GM12878 (cell line): Measurements from ENCODE around the gene TMEM18. TPM values are rescaled to one million over a fixed set of nuclear protein-coding genes. Genes with fewer than 3 reads are reported as not detected.
A peak's percentile ranks its signal among the peaks of the same experiment; 100 is the strongest.

Source experiments
- ATF3 ChIP-seq: IDR thresholded peaks from 2 replicates; pipeline ENCODE4 v1.6.1; 2011; ENCODE audit warnings: low read depth, mild to moderate bottlenecking, low read length, moderate library complexity, borderline replicate concordance; ENCODE audit errors: extremely low read depth
- CHD1 ChIP-seq: IDR thresholded peaks from 2 replicates; pipeline ENCODE4 v1.6.1; 2012; ENCODE audit warnings: low read depth, low read length, improper control_type of control experiment
- DPF2 ChIP-seq: fragments of 450-650 bp; IDR thresholded peaks from 2 replicates; pipeline ENCODE4 v1.6.1; 2017; ENCODE audit warnings: mild to moderate bottlenecking
- EGR1 ChIP-seq, 2 experiments: IDR thresholded peaks; 1 replicate in 1 of 2; 2 replicates in 1 of 2; pipeline ENCODE4 v1.6.1; 2011 to 2012; ENCODE audit warnings: low read depth in 2 of 2, low read length in 2 of 2, borderline replicate concordance in 1 of 2, mild to moderate bottlenecking in 1 of 2, moderate library complexity in 1 of 2
- JUNB ChIP-seq: IDR thresholded peaks from 2 replicates; pipeline ENCODE4 v1.6.1; 2016; ENCODE audit warnings: antibody characterized with exemption, mild to moderate bottlenecking
- KAT2A ChIP-seq: conservative IDR thresholded peaks from 2 replicates; pipeline ENCODE4 v1.6.1; 2011; ENCODE audit warnings: low read depth, low read length; ENCODE audit not compliant: control insufficient read depth
- KDM1A ChIP-seq: fragments of 200-600 bp; sonication (generic); IDR thresholded peaks from 2 replicates; pipeline ENCODE4 v1.6.1; 2016; ENCODE audit warnings: borderline replicate concordance
- MYC ChIP-seq: IDR thresholded peaks from 2 replicates; pipeline ENCODE4 v1.6.1; 2011; ENCODE audit warnings: mild to moderate bottlenecking, low read length, moderate library complexity, inconsistent platforms; ENCODE audit not compliant: insufficient read depth, insufficient replicate concordance, insufficient read length, severe bottlenecking
- NBN ChIP-seq: fragments of 450-650 bp; IDR thresholded peaks from 2 replicates; pipeline ENCODE4 v1.6.1; 2016
- NFIC ChIP-seq: IDR thresholded peaks from 2 replicates; pipeline ENCODE4 v1.6.1; 2012; ENCODE audit warnings: low read depth, mild to moderate bottlenecking, inconsistent platforms, low read length, moderate library complexity
- NR2C1 ChIP-seq: fragments of 450-650 bp; IDR thresholded peaks from 2 replicates; pipeline ENCODE4 v1.6.1; 2017; ENCODE audit warnings: antibody characterized with exemption, mild to moderate bottlenecking, moderate library complexity
- POLR2AphosphoS5 ChIP-seq: IDR thresholded peaks from 2 replicates; pipeline ENCODE4 v1.6.1; 2011; ENCODE audit warnings: mild to moderate bottlenecking, low read length, inconsistent platforms
- PRDM15 ChIP-seq: fragments of 450-650 bp; formaldehyde crosslinking; IDR thresholded peaks from 2 replicates; pipeline ENCODE4 v1.4.0; 2020; ENCODE audit warnings: mild to moderate bottlenecking, moderate library complexity
- RAD21 ChIP-seq: IDR thresholded peaks from 2 replicates; pipeline ENCODE4 v1.6.1; 2011; ENCODE audit warnings: mild to moderate bottlenecking, low read depth, low read length, moderate library complexity; ENCODE audit not compliant: insufficient read depth
- RB1 ChIP-seq: fragments of 450-650 bp; formaldehyde crosslinking; IDR thresholded peaks from 2 replicates; pipeline ENCODE4 v1.6.1; 2017; ENCODE audit warnings: mild to moderate bottlenecking, borderline replicate concordance
- RFX5 ChIP-seq: IDR thresholded peaks from 2 replicates; pipeline ENCODE4 v1.6.1; 2011; ENCODE audit warnings: low read depth, low read length, improper control_type of control experiment
- SIN3A ChIP-seq: IDR thresholded peaks from 2 replicates; pipeline ENCODE4 v1.6.1; 2012; ENCODE audit warnings: low read depth, low read length, improper control_type of control experiment
- SIX5 ChIP-seq: IDR thresholded peaks from 2 replicates; pipeline ENCODE4 v1.6.1; 2011; ENCODE audit warnings: mild to moderate bottlenecking, low read depth, low read length, moderate library complexity; ENCODE audit not compliant: severe bottlenecking
- SKIL ChIP-seq: fragments of 450-650 bp; IDR thresholded peaks from 2 replicates; pipeline ENCODE4 v1.6.1; 2017; ENCODE audit warnings: mild to moderate bottlenecking, low read depth, inconsistent platforms; ENCODE audit not compliant: poor library complexity, severe bottlenecking
- SMAD5 ChIP-seq: IDR thresholded peaks from 2 replicates; pipeline ENCODE4 v1.6.1; 2016; ENCODE audit warnings: antibody characterized with exemption, low read depth
- YBX1 ChIP-seq: fragments of 450-650 bp; IDR thresholded peaks from 2 replicates; pipeline ENCODE4 v1.6.1; 2016; ENCODE audit warnings: antibody characterized with exemption
- ZNF217 ChIP-seq: fragments of 450-650 bp; IDR thresholded peaks from 2 replicates; pipeline ENCODE4 v1.6.1; 2017; ENCODE audit warnings: antibody characterized with exemption, mild to moderate bottlenecking
- ZNF384 ChIP-seq: IDR thresholded peaks from 2 replicates; pipeline ENCODE4 v1.6.1; 2012; ENCODE audit warnings: low read depth, mild to moderate bottlenecking, low read length, improper control_type of control experiment, borderline replicate concordance
- ZNF622 ChIP-seq: fragments of 450-650 bp; IDR thresholded peaks from 2 replicates; pipeline ENCODE4 v1.6.1; 2017; ENCODE audit warnings: mild to moderate bottlenecking, inconsistent platforms
- ZZZ3 ChIP-seq: IDR thresholded peaks from 2 replicates; pipeline ENCODE4 v1.6.1; 2011; ENCODE audit warnings: low read depth; ENCODE audit not compliant: control insufficient read depth, insufficient read length
- polyA plus RNA-seq, 11 experiments: library from polyadenylated mRNA; depleted of rRNA in 4 of 11; unstranded in 6 of 11; stranded (reverse) in 5 of 11; fragments of >200 nt; fragmentation: Nextera tagmentation in 4 of 11; fragmentation: Illumina TruSeq in 1 of 11; extraction: Ambion mirVana in 4 of 11; extraction: Trizol in 1 of 11; gene quantifications; 1 replicate in 1 of 11; 2 replicates in 10 of 11; pipeline versions ENCODE4 v1.2.1 to v1.2.3, GENCODE V29; 2011 to 2016; ENCODE audit warnings: inconsistent platforms in 2 of 11, missing spikeins in 2 of 11, low read depth in 1 of 11
- total RNA-seq, 4 experiments: library from RNA; depleted of rRNA in 3 of 4; stranded (reverse); fragments of >200 nt in 3 of 4; fragmentation: Illumina TruSeq in 1 of 4; extraction: Trizol in 1 of 4; gene quantifications; 2 replicates each; pipeline versions ENCODE4 v1.2.1 to v1.2.3, GENCODE V29; 2013 to 2021

Gene TMEM18
- total and polyA plus RNA-seq, 10 of the 15 experiments (the other 5 are each of a cell fraction or from before 2014, with no cell fraction given), result 11.2 to 56.3 (median 26.0) TPM

GRCh38 chr2:677056-677958 lies at the start of gene TMEM18 (continued):
- no peak for TF ChIP-seq PRDM15 (CRISPR knock-in tag)
- no peak for TF ChIP-seq KAT2A
- TF ChIP-seq ZNF384, result no peak
- TF ChIP-seq YBX1, result no peak
- TF ChIP-seq MYC, result peak; percentile 41
- 0 out of 2 replicates have a peak, but pooled peaks have one; percentile 25 for TF ChIP-seq RFX5
- no peak for TF ChIP-seq ZNF217
- TF ChIP-seq NR2C1, result no peak
- peak; percentile 95 for TF ChIP-seq NBN
- peak; percentile 98 for TF ChIP-seq SMAD5
- no peak for TF ChIP-seq JUNB
- peak; percentile 66 for TF ChIP-seq DPF2
- TF ChIP-seq SKIL, result peak; percentile 76
- TF ChIP-seq NFIC, result peak; percentile 27; the same call in 1 of the 2 replicates
- no peak for TF ChIP-seq ATF3
- no peak for TF ChIP-seq ZZZ3
- peak; percentile 100 for TF ChIP-seq RB1
- TF ChIP-seq KDM1A, result no peak
- TF ChIP-seq EGR1 (IDR thresholded peaks at IDR 0.05; ENCODE audit: borderline replicate concordance in 1 of 2, low read depth in 2 of 2, low read length in 2 of 2), result peak in 1 of 2 experiments; percentile 65; a peak in 2 of 3 replicates
- 0 out of 2 replicates have a peak, but pooled peaks have one; percentile 75 for TF ChIP-seq CHD1
- TF ChIP-seq RAD21, result no peak; the same call in 1 of the 2 replicates
- no peak for TF ChIP-seq ZNF622
- TF ChIP-seq POLR2AphosphoS5, result peak; percentile 98
- TF ChIP-seq SIN3A, result peak; percentile 79; the same call in 1 of the 2 replicates
- TF ChIP-seq SIX5, result no peak
